ENCODE data around the gene RPRD2.
"Not testable (repeated sequence)": the region's sequence is repeated elsewhere in the genome, so short reads cannot be mapped to it uniquely, and the experiment has no call there.

- not testable (repeated sequence) for TF ChIP-seq CTCF (IDR thresholded peaks at IDR 0.05; ENCODE audit: insufficient read depth, low read length); POLR2AphosphoS5 (IDR thresholded peaks at IDR 0.05; ENCODE audit: low read depth); REST (IDR thresholded peaks at IDR 0.05; ENCODE audit: insufficient replicate concordance, low read depth); GABPA (IDR thresholded peaks at IDR 0.05; ENCODE audit: low read depth)
Observed at GRCh38 chr1:150314691-150315090, 49.3 kb upstream of the RPRD2 start.
